MM.1S (cell line): ENCODE measurements around the gene CYSRT1.

ENCODE experiments used
- DNase-seq: peaks from one replicate; pipeline ENCODE4 v3.0.0-alpha.2; 2015
- H2AFZ ChIP-seq: fragments of 300-600 bp; sonication (generic); 2 replicates; pipeline ENCODE4 v1.6.0; 2016; ENCODE audit warnings: antibody characterized with exemption, low read length
- H3F3A ChIP-seq: fragments of 300-600 bp; sonication (generic); 2 replicates; pipeline ENCODE4 v1.6.1; 2016; ENCODE audit warnings: mild to moderate bottlenecking, antibody characterized with exemption, low read length, moderate library complexity, mixed read lengths; ENCODE audit not compliant: insufficient read depth
- H3K27ac ChIP-seq: fragments of 300-600 bp; sonication (generic); 2 replicates; pipeline ENCODE4 v1.5.1; 2016; ENCODE audit warnings: mild to moderate bottlenecking, low read length
- H3K27me3 ChIP-seq: fragments of 300-600 bp; sonication (generic); replicated peaks from 2 replicates; pipeline ENCODE4 v1.6.0; 2016; ENCODE audit warnings: low read length; ENCODE audit not compliant: insufficient read depth
- H3K36me3 ChIP-seq: fragments of 300-600 bp; sonication (generic); replicated peaks from 2 replicates; pipeline ENCODE4 v1.6.1; 2016; ENCODE audit warnings: mild to moderate bottlenecking, low read length, mixed read lengths; ENCODE audit not compliant: insufficient read depth
- H3K4me1 ChIP-seq: fragments of 300-600 bp; sonication (generic); 2 replicates; pipeline ENCODE4 v1.6.1; 2016; ENCODE audit warnings: low read length, mixed read lengths
- H3K4me2 ChIP-seq: fragments of 300-600 bp; sonication (generic); 2 replicates; pipeline ENCODE4 v1.6.0; 2016; ENCODE audit warnings: low read depth, low read length
- H3K4me3 ChIP-seq: fragments of 300-600 bp; sonication (generic); 2 replicates; pipeline ENCODE4 v1.5.1; 2016; ENCODE audit warnings: low read length, mixed read lengths
- H3K79me2 ChIP-seq: fragments of 300-600 bp; sonication (generic); 2 replicates; pipeline ENCODE4 v1.6.1; 2016; ENCODE audit warnings: mixed run types, low read length, mixed read lengths
- H3K9ac ChIP-seq: fragments of 300-600 bp; sonication (generic); 2 replicates; pipeline ENCODE4 v1.6.1; 2016; ENCODE audit warnings: low read length, mixed read lengths
- H3K9me2 ChIP-seq: fragments of 300-600 bp; sonication (generic); replicated peaks from 2 replicates; pipeline ENCODE4 v1.6.1; 2016; ENCODE audit warnings: mild to moderate bottlenecking, low read length, mixed read lengths; ENCODE audit not compliant: insufficient read depth
- H3K9me3 ChIP-seq: fragments of 300-600 bp; sonication (generic); replicated peaks from 2 replicates; pipeline ENCODE4 v1.6.1; 2016; ENCODE audit warnings: mild to moderate bottlenecking, low read length, mixed read lengths; ENCODE audit not compliant: insufficient read depth
- H4K20me1 ChIP-seq: fragments of 300-600 bp; sonication (generic); 2 replicates; pipeline ENCODE4 v1.6.1; 2016; ENCODE audit warnings: mild to moderate bottlenecking, low read length, moderate library complexity, mixed read lengths; ENCODE audit not compliant: insufficient read depth
- EZH2 ChIP-seq: fragments of 300-600 bp; sonication (generic); optimal IDR thresholded peaks from 2 replicates; pipeline ENCODE3; 2017; ENCODE audit warnings: low read depth, mild to moderate bottlenecking, antibody characterized with exemption, low read length, mixed read lengths
- EZH2phosphoT487 ChIP-seq: fragments of 300-600 bp; sonication (generic); IDR thresholded peaks from 2 replicates; pipeline ENCODE4 v1.6.1; 2018; ENCODE audit warnings: antibody characterized with exemption, low read length
- TF ChIP-seq, protein P1 (sequence below): fragments of 300-600 bp; sonication (generic); IDR thresholded peaks from 2 replicates; pipeline ENCODE4 v1.5.1; 2016; ENCODE audit warnings: antibody characterized with exemption, low read length, mixed read lengths

Gene CYSRT1

DNA sequence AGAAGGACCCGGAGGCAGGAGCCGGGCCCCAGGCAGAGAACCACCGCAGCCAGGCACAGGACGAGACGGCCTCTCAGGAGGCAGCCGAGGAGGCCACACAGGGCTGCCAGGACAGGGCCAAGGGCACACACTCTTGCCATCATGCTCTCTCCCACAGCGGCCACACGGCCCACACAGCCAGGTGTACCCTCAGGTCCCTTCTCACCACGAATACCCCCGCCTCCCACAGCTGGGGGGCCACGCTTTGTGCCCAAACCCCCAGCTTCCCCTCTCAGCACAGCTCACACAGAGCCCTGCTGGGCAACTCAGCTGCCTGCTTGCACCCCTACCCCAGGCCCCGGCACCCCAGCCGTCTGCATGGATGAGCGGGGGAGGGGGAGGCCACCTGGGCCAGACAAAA, 31.2 kb upstream of the CYSRT1 start:
- Histone ChIP-seq H3K9me2 (no peaks in the 10 kb centered on the region), H3K27ac (no peak overlapping the region), H4K20me1 (no peaks in the 10 kb centered on the region)

DNA sequence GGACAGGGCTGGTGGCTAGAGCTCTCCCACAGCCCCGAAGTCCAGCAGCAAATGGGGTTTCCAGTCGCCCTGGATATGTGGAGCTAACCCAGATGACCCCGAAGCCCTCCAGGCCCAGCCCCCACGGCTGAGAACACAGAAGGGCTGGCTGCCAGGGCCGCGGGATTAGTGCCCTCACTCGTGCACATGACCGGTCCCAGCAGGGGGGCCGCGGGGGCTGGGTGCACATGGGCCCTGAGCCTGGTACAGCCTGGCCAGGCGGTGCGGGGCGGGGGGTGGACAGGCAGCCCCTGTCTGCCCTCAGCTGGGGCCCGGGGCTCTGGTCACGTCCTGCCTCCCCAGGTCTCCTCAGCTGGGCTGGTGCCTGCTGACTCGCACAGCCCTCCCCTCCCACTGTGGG, 30.6 kb upstream of the CYSRT1 start:
- peaks cover 6% of the 10 kb centered on the region for H3K4me1 ChIP-seq
- H3K9me3 ChIP-seq: no peaks in the 10 kb centered on the region
- H3K9me2 ChIP-seq: no peaks in the 10 kb centered on the region
- H3K27me3 ChIP-seq: no peaks in the 10 kb centered on the region
- H3K4me3 ChIP-seq: no peak overlapping the region
- DNase-seq: no peak
- no peaks in the 10 kb centered on the region for H3K36me3 ChIP-seq
- peaks cover 21% of the 10 kb centered on the region for H3K79me2 ChIP-seq
- no peaks in the 10 kb centered on the region for H4K20me1 ChIP-seq
- no peak overlapping the region for H3K9ac ChIP-seq
- no peak overlapping the region for H3K4me2 ChIP-seq
- no peak overlapping the region for H2AFZ ChIP-seq
- no peak overlapping the region for H3K27ac ChIP-seq
- TF ChIP-seq EZH2phosphoT487 (no peak), EZH2 (no peak)
- TF ChIP-seq, protein P1, sequence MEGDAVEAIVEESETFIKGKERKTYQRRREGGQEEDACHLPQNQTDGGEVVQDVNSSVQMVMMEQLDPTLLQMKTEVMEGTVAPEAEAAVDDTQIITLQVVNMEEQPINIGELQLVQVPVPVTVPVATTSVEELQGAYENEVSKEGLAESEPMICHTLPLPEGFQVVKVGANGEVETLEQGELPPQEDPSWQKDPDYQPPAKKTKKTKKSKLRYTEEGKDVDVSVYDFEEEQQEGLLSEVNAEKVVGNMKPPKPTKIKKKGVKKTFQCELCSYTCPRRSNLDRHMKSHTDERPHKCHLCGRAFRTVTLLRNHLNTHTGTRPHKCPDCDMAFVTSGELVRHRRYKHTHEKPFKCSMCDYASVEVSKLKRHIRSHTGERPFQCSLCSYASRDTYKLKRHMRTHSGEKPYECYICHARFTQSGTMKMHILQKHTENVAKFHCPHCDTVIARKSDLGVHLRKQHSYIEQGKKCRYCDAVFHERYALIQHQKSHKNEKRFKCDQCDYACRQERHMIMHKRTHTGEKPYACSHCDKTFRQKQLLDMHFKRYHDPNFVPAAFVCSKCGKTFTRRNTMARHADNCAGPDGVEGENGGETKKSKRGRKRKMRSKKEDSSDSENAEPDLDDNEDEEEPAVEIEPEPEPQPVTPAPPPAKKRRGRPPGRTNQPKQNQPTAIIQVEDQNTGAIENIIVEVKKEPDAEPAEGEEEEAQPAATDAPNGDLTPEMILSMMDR: no peak
- peaks cover 11% of the 10 kb centered on the region for H3F3A ChIP-seq

More for the DNA sequence above, 31.2 kb upstream of the CYSRT1 start:
- Histone ChIP-seq H3K9ac (no peak overlapping the region), H2AFZ (no peak overlapping the region), H3F3A (peaks cover 17% of the 10 kb centered on the region), H3K79me2 (peaks cover 22% of the 10 kb centered on the region), H3K4me2 (no peak overlapping the region), H3K27me3 (no peaks in the 10 kb centered on the region), H3K9me3 (no peaks in the 10 kb centered on the region), H3K4me3 (no peak overlapping the region), H3K4me1 (peaks cover 6% of the 10 kb centered on the region), H3K36me3 (no peaks in the 10 kb centered on the region)
- no peak for DNase-seq
- TF ChIP-seq, protein P1: no peak
- no peak for TF ChIP-seq EZH2
- no peak for TF ChIP-seq EZH2phosphoT487

DNA sequence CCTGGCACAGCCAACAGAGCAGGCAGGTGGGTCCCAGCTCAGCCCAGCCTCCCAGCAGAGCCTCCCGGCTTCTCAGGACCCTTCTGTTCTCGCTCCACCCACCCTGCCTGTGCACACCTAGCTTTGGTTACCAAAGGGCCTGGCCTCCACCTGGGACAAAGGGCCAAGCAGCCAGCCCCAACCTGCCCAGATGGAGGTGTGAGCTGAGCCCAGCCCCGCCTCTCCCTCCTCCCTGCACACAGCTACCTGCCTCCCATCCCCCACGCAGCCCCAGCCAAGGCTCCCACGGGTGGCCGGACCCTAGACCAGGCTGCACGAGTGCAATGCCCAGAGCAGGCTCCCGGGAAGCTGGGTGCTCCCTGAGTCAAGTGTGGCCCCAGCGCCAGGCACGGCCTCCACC, 30.1 kb upstream of the CYSRT1 start:
- no peak overlapping the region for H2AFZ ChIP-seq
- no peak for TF ChIP-seq EZH2
- TF ChIP-seq, protein P1: no peak
- H3K27me3 ChIP-seq: no peaks in the 10 kb centered on the region
- no peak overlapping the region for H3K9ac ChIP-seq
- no peaks in the 10 kb centered on the region for H3K9me3 ChIP-seq
- no peak overlapping the region for H3K27ac ChIP-seq
- no peak for DNase-seq
- H3K9me2 ChIP-seq: no peaks in the 10 kb centered on the region
- H3F3A ChIP-seq: peaks cover 6% of the 10 kb centered on the region
- no peak overlapping the region for H3K4me3 ChIP-seq
- H3K4me1 ChIP-seq: peaks cover 3% of the 10 kb centered on the region
- peaks cover 19% of the 10 kb centered on the region for H3K79me2 ChIP-seq
- no peaks in the 10 kb centered on the region for H3K36me3 ChIP-seq
- no peaks in the 10 kb centered on the region for H4K20me1 ChIP-seq
- no peak overlapping the region for H3K4me2 ChIP-seq
